PC-9 (cell line): ENCODE data around the gene VPS4A. TPM values are rescaled to one million over a fixed set of nuclear protein-coding genes. Genes with fewer than 3 reads are reported as not detected.

Source experiments
- BruUV-seq: library from RNA; stranded (reverse); fragments of 400-500 nt; replicated peaks from 2 replicates; lab custom pipeline; 2021; lab: Mats Ljungman, UMichigan
- CTCF ChIA-PET: fragments of 300-600 bp; sonication (Branson Sonifier 250); formaldehyde crosslinking; loops from one replicate; lab custom pipeline; 2022; ENCODE audit warnings: antibody characterized with exemption; lab: Charles Lee
- POLR2A ChIA-PET: fragments of 300-600 bp; sonication (Branson Sonifier 250); formaldehyde crosslinking; loops from one replicate; lab custom pipeline; 2022; ENCODE audit warnings: antibody characterized with exemption; ENCODE audit not compliant: unreplicated experiment; lab: Charles Lee
- DNase-seq, 2 experiments: peaks; one replicate each; pipeline versions ENCODE4 v3.0.0 to v3.0.0-alpha.2; 2015 to 2022; ENCODE audit warnings: mixed read lengths in 1 of 2
- H2AFZ ChIP-seq: fragments of 200-600 bp; sonication (generic); 2 replicates; pipeline ENCODE4 v1.8.1; 2017; ENCODE audit warnings: antibody characterized with exemption
- H3F3A ChIP-seq: fragments of 200-600 bp; sonication (generic); 2 replicates; pipeline ENCODE4 v1.8.1; 2017; ENCODE audit warnings: antibody characterized with exemption, mild to moderate bottlenecking, low read depth; ENCODE audit not compliant: insufficient read depth
- H3K27ac ChIP-seq: fragments of 200-600 bp; sonication (generic); 2 replicates; pipeline ENCODE4 v1.6.1; 2016; ENCODE audit warnings: mixed run types
- H3K27me3 ChIP-seq: fragments of 200-600 bp; sonication (generic); 2 replicates; pipeline ENCODE4 v1.6.1; 2016; ENCODE audit warnings: low read depth, mixed run types; ENCODE audit not compliant: insufficient read depth
- H3K36me3 ChIP-seq: fragments of 200-600 bp; sonication (generic); 2 replicates; pipeline ENCODE4 v1.6.1; 2016; ENCODE audit warnings: low read depth, mixed run types
- H3K4me1 ChIP-seq: fragments of 200-600 bp; sonication (generic); replicated peaks from 2 replicates; pipeline ENCODE4 v1.6.1; 2016; ENCODE audit warnings: mixed run types; ENCODE audit not compliant: insufficient read depth
- H3K4me2 ChIP-seq: fragments of 200-600 bp; sonication (generic); 2 replicates; pipeline ENCODE4 v1.6.1; 2017; ENCODE audit warnings: mixed run types
- H3K4me3 ChIP-seq: fragments of 200-600 bp; sonication (generic); 2 replicates; pipeline ENCODE4 v1.6.1; 2016; ENCODE audit warnings: mixed run types
- H3K79me2 ChIP-seq: fragments of 200-600 bp; sonication (generic); 2 replicates; pipeline ENCODE4 v1.6.1; 2017; ENCODE audit warnings: low read depth, mixed run types
- H3K9me2 ChIP-seq: fragments of 200-600 bp; sonication (generic); 2 replicates; pipeline ENCODE4 v1.8.1; 2017; ENCODE audit warnings: mild to moderate bottlenecking; ENCODE audit not compliant: insufficient read depth
- H3K9me3 ChIP-seq: fragments of 200-600 bp; sonication (generic); 2 replicates; pipeline ENCODE4 v1.8.1; 2016; ENCODE audit warnings: low read depth; ENCODE audit not compliant: insufficient read depth
- H4K20me1 ChIP-seq: fragments of 200-600 bp; sonication (generic); 2 replicates; pipeline ENCODE4 v1.8.1; 2017; ENCODE audit not compliant: insufficient read depth
- EZH2 ChIP-seq: fragments of 200-600 bp; sonication (generic); IDR thresholded peaks from 2 replicates; pipeline ENCODE4 v1.8.0; 2017; ENCODE audit warnings: antibody characterized with exemption, low read depth
- intact Hi-C: fragments of 100-400 bp; cut with micrococcal nuclease; formaldehyde crosslinking; loops from one replicate; pipeline ENCODE4 v1.10.0; 2022; ENCODE audit not compliant: unreplicated experiment
- total RNA-seq: library from RNA; stranded (reverse); gene quantifications from 2 replicates; pipeline ENCODE4 v1.2.3, GENCODE V29; 2021
- TF ChIP-seq, protein P1 (sequence below): fragments of 200-600 bp; sonication (generic); conservative IDR thresholded peaks from 2 replicates; pipeline ENCODE4 v1.6.1; 2017; ENCODE audit warnings: mixed run types, antibody characterized with exemption, mild to moderate bottlenecking, moderate library complexity

VPS4A gene
- total RNA-seq, 1 experiment from 2014 or later = 26.7 TPM

GRCh38 chr16:69318177-69318910 lies 7.2 kb downstream of the VPS4A start:
- ChIA-PET POLR2A (interaction anchor here (0.6 kb wide), 1 partner anchor 23 kb away, joined by 4 read pairs; no protein-coding TSS in a partner anchor), CTCF (no interaction called here)
- no peaks in the 10 kb centered on the region for H3K9me2 ChIP-seq
- no peak for DNase-seq
- H3K27me3 ChIP-seq = no peaks in the 10 kb centered on the region
- H3K9me3 ChIP-seq = no peaks in the 10 kb centered on the region
- peaks cover 13% of the 10 kb centered on the region; the same call in 1 of the 2 replicates for H3F3A ChIP-seq
- H3K4me2 ChIP-seq = no peak overlapping the region
- peaks cover 25% of the 10 kb centered on the region for H3K79me2 ChIP-seq
- no peaks in the 10 kb centered on the region for H3K4me1 ChIP-seq
- peaks cover 8% of the 10 kb centered on the region for H3K36me3 ChIP-seq
- H4K20me1 ChIP-seq = peaks cover 22% of the 10 kb centered on the region
- no peak overlapping the region for H3K27ac ChIP-seq
- H2AFZ ChIP-seq = no peak overlapping the region
- intact Hi-C loops = no loop called here
- TF ChIP-seq, protein P1, sequence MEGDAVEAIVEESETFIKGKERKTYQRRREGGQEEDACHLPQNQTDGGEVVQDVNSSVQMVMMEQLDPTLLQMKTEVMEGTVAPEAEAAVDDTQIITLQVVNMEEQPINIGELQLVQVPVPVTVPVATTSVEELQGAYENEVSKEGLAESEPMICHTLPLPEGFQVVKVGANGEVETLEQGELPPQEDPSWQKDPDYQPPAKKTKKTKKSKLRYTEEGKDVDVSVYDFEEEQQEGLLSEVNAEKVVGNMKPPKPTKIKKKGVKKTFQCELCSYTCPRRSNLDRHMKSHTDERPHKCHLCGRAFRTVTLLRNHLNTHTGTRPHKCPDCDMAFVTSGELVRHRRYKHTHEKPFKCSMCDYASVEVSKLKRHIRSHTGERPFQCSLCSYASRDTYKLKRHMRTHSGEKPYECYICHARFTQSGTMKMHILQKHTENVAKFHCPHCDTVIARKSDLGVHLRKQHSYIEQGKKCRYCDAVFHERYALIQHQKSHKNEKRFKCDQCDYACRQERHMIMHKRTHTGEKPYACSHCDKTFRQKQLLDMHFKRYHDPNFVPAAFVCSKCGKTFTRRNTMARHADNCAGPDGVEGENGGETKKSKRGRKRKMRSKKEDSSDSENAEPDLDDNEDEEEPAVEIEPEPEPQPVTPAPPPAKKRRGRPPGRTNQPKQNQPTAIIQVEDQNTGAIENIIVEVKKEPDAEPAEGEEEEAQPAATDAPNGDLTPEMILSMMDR = no peak
- no peak for TF ChIP-seq EZH2
- H3K4me3 ChIP-seq = no peak overlapping the region
- BruUV-seq = no TSS peak

DNA sequence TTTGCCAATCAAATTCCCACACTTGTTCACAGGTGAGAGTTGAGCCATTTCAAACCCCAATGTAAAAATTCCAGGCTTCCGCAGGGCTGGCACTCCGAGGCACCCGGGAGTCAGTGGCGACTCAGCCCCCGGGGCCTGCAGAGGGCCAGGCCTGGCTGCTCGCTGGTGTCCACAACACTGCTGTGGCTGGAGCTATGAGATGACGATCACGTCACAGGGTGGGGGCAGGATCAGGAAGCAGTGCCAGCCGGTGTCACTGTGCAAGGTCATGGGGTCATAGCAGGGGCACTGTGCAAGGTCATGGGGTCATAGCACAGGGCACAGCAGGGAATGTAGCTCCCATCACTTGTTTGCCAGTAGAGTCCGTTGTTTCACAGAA lies 7.8 kb downstream of the VPS4A start:
- no peak for DNase-seq
- intact Hi-C loops = no loop called here
- Histone ChIP-seq H2AFZ (no peak overlapping the region), H3K79me2 (peaks cover 23% of the 10 kb centered on the region), H3K36me3 (peaks cover 5% of the 10 kb centered on the region; the same call in 1 of the 2 replicates), H3K4me2 (no peak overlapping the region), H4K20me1 (peaks cover 23% of the 10 kb centered on the region), H3F3A (peaks cover 11% of the 10 kb centered on the region; the same call in 1 of the 2 replicates), H3K27me3 (no peaks in the 10 kb centered on the region), H3K27ac (no peak overlapping the region), H3K4me1 (no peaks in the 10 kb centered on the region), H3K9me3 (no peaks in the 10 kb centered on the region), H3K9me2 (no peaks in the 10 kb centered on the region), H3K4me3 (no peak overlapping the region)
- no peak for TF ChIP-seq EZH2
- TF ChIP-seq, protein P1 = no peak
- BruUV-seq = no TSS peak
- CTCF ChIA-PET = no interaction called here
- POLR2A ChIA-PET = no interaction called here

- no peak for DNase-seq
- H4K20me1 ChIP-seq = peaks cover 27% of the 10 kb centered on the region
- TF ChIP-seq, protein P1 = no peak
- TF ChIP-seq EZH2 = no peak
- H3K4me1 ChIP-seq = no peaks in the 10 kb centered on the region
- no peak overlapping the region for H3K27ac ChIP-seq
- no peaks in the 10 kb centered on the region for H3K9me3 ChIP-seq
- no peak overlapping the region for H3K4me2 ChIP-seq
- intact Hi-C loops = no loop called here
- CTCF ChIA-PET = no interaction called here
- BruUV-seq = no TSS peak
- POLR2A ChIA-PET = no interaction called here
- no peak overlapping the region for H2AFZ ChIP-seq
- H3K36me3 ChIP-seq = peaks cover 5% of the 10 kb centered on the region; the same call in 1 of the 2 replicates
- no peaks in the 10 kb centered on the region for H3K9me2 ChIP-seq
- H3K4me3 ChIP-seq = no peak overlapping the region
- H3K79me2 ChIP-seq = peaks cover 24% of the 10 kb centered on the region; the same call in 1 of the 2 replicates
- no peaks in the 10 kb centered on the region for H3K27me3 ChIP-seq
- H3F3A ChIP-seq = peaks cover 11% of the 10 kb centered on the region; the same call in 1 of the 2 replicates
Observed at GRCh38 chr16:69319381-69319780, 8.2 kb downstream of the VPS4A start.
